HCT116 (cell line): Measurements from ENCODE around the gene ZNF674. TPM values are rescaled to one million over a fixed set of nuclear protein-coding genes. Genes with fewer than 3 reads are reported as not detected.

Experiments
- ATAC-seq: fragments of 200-7000 bp; cut with Tn5 transposase; 2 replicates; pipeline ENCODE4 v1.9.1; 2020; ENCODE audit warnings: mild to moderate bottlenecking, moderate library complexity
- BruUV-seq: library from RNA; stranded (reverse); fragments of 400-500 nt; replicated peaks from 2 replicates; lab custom pipeline; 2021; lab: Mats Ljungman, UMichigan
- CTCF ChIA-PET: fragments of 300-600 bp; sonication (Branson Sonifier 250); formaldehyde crosslinking; loops from one replicate; lab custom pipeline; 2021; ENCODE audit warnings: antibody characterized with exemption; lab: Charles Lee
- POLR2A ChIA-PET: fragments of 300-600, 350-600 bp; sonication (Branson Sonifier 250); formaldehyde crosslinking; loops from one replicate; lab custom pipeline; 2021; ENCODE audit warnings: antibody characterized with exemption; lab: Charles Lee
- RAD21 ChIA-PET, 2 experiments: fragments of 300-600 bp; sonication (Branson Sonifier 250); formaldehyde crosslinking; loops; one replicate each; lab custom pipeline; 2023; ENCODE audit warnings: low total read pairs in 2 of 2; ENCODE audit not compliant: uncharacterized antibody in 2 of 2, unreplicated experiment in 2 of 2, low non-redundant PET in 1 of 2; lab: Charles Lee
- DNase-seq: peaks from one replicate; pipeline ENCODE4 v3.0.0-alpha.2; 2010; ENCODE audit warnings: low read depth, low spot score
- H2AFZ ChIP-seq: fragments of 200-600 bp; shearing (Covaris generic), sonication (generic); 2 replicates; pipeline ENCODE4 v1.6.1; 2017; ENCODE audit warnings: low read depth, mixed run types, mixed read lengths, antibody characterized with exemption, low read length; ENCODE audit not compliant: poor library complexity, severe bottlenecking
- H3K27ac ChIP-seq: 2 replicates; pipeline ENCODE4 v1.5.1; 2012; ENCODE audit warnings: low read depth, low read length
- H3K27me3 ChIP-seq: fragments of 200-600 bp; sonication (generic); 2 replicates; pipeline ENCODE4 v1.6.1; 2016; ENCODE audit warnings: mixed run types, low read length, mixed read lengths; ENCODE audit not compliant: insufficient read depth
- H3K36me3 ChIP-seq, 2 experiments: fragments of 200-500 bp in 1 of 2; fragments of 200-600 bp in 1 of 2; sonication (Bioruptor generic) in 1 of 2; sonication (generic) in 1 of 2; 2 replicates each; pipeline versions ENCODE4 v1.5.1 to v1.6.1; 2014 to 2016; ENCODE audit warnings: low read length in 2 of 2, inconsistent platforms in 1 of 2, mixed read lengths in 1 of 2, mixed run types in 1 of 2; ENCODE audit not compliant: insufficient read depth in 2 of 2, control insufficient read depth in 1 of 2
- H3K4me1 ChIP-seq, 2 experiments: fragments of 200-600 bp in 1 of 2; sonication (generic) in 1 of 2; 2 replicates each; pipeline versions ENCODE4 v1.5.1 to v1.6.1; 2012 to 2017; ENCODE audit warnings: low read length in 2 of 2, inconsistent platforms in 1 of 2, mild to moderate bottlenecking in 1 of 2, mixed read lengths in 1 of 2, mixed run types in 1 of 2, moderate library complexity in 1 of 2; ENCODE audit not compliant: insufficient read depth in 2 of 2, control insufficient read depth in 1 of 2
- H3K4me2 ChIP-seq: fragments of 200-600 bp; sonication (generic); 2 replicates; pipeline ENCODE4 v1.6.1; 2017; ENCODE audit warnings: mixed run types, low read length, mixed read lengths
- H3K4me3 ChIP-seq, 2 experiments: fragments of 200-600 bp in 1 of 2; sonication (generic) in 1 of 2; replicated peaks in 1 of 2; 2 replicates each; pipeline ENCODE4 v1.5.1; 2011 to 2016; ENCODE audit warnings: low read length in 2 of 2, control low read depth in 1 of 2, low read depth in 1 of 2, mild to moderate bottlenecking in 1 of 2, mixed read lengths in 1 of 2, mixed run types in 1 of 2
- H3K79me2 ChIP-seq: fragments of 200-600 bp; sonication (generic); 2 replicates; pipeline ENCODE4 v1.6.1; 2017; ENCODE audit warnings: mild to moderate bottlenecking, mixed run types, low read length, moderate library complexity, mixed read lengths; ENCODE audit not compliant: insufficient read depth
- H3K9ac ChIP-seq: fragments of 200-600 bp; sonication (generic); 2 replicates; pipeline ENCODE4 v1.6.1; 2016; ENCODE audit warnings: low read length, mixed read lengths
- H3K9me2 ChIP-seq: fragments of 200-600 bp; sonication (generic), shearing (Covaris generic); 2 replicates; pipeline ENCODE4 v1.6.1; 2017; ENCODE audit warnings: mixed run types, mild to moderate bottlenecking, moderate library complexity; ENCODE audit not compliant: insufficient read depth
- H3K9me3 ChIP-seq, 2 experiments: fragments of 200-500 bp in 1 of 2; fragments of 200-600 bp in 1 of 2; sonication (Bioruptor generic) in 1 of 2; sonication (generic) in 1 of 2; 2 replicates each; pipeline ENCODE4 v1.6.1; 2014 to 2017; ENCODE audit warnings: low read length in 2 of 2, mixed read lengths in 2 of 2, inconsistent platforms in 1 of 2, low read depth in 1 of 2, mild to moderate bottlenecking in 1 of 2, mixed run types in 1 of 2, moderate library complexity in 1 of 2; ENCODE audit not compliant: control insufficient read depth in 1 of 2, insufficient read depth in 1 of 2
- H4K20me1 ChIP-seq: fragments of 200-600 bp; sonication (generic), shearing (Covaris generic); 2 replicates; pipeline ENCODE4 v1.6.1; 2017; ENCODE audit warnings: mixed run types, mild to moderate bottlenecking, moderate library complexity; ENCODE audit not compliant: insufficient read depth
- ATF3 ChIP-seq: IDR thresholded peaks from 2 replicates; pipeline ENCODE4 v1.6.1; 2012
- CBX3 ChIP-seq: IDR thresholded peaks from 2 replicates; pipeline ENCODE4 v1.6.1; 2012; ENCODE audit warnings: low read depth
- CEBPB ChIP-seq: IDR thresholded peaks from 2 replicates; pipeline ENCODE4 v1.6.1; 2012; ENCODE audit warnings: low read depth
- CTCF ChIP-seq, 3 experiments: fragments of 200-600 bp in 1 of 3; sonication (generic) in 1 of 3; IDR thresholded peaks in 2 of 3; conservative IDR thresholded peaks in 1 of 3; 2 replicates each; pipeline ENCODE4 v1.5.1; 2012 to 2017; ENCODE audit warnings: low read depth in 2 of 3, low read length in 2 of 3, antibody characterized with exemption in 1 of 3, borderline replicate concordance in 1 of 3, control low read depth in 1 of 3, mild to moderate bottlenecking in 1 of 3, mixed read lengths in 1 of 3, mixed run types in 1 of 3, moderate library complexity in 1 of 3; ENCODE audit not compliant: insufficient read depth in 1 of 3
- EZH2 ChIP-seq: fragments of 200-600 bp; sonication (generic); IDR thresholded peaks from 2 replicates; pipeline ENCODE4 v1.6.1; 2017; ENCODE audit warnings: antibody characterized with exemption, mixed run types
- JUND ChIP-seq: IDR thresholded peaks from 2 replicates; pipeline ENCODE4 v1.6.1; 2012
- MAX ChIP-seq: IDR thresholded peaks from 2 replicates; pipeline ENCODE4 v1.6.1; 2012
- POLR2A ChIP-seq: IDR thresholded peaks from 2 replicates; pipeline ENCODE4 v1.7.0; 2011; ENCODE audit warnings: borderline replicate concordance; ENCODE audit not compliant: insufficient read depth, insufficient read length; ENCODE audit errors: extremely low read depth
- POLR2AphosphoS5 ChIP-seq: IDR thresholded peaks from 2 replicates; pipeline ENCODE4 v1.6.1; 2011; ENCODE audit warnings: mild to moderate bottlenecking, low read depth, low read length, moderate library complexity
- REST ChIP-seq: IDR thresholded peaks from 2 replicates; pipeline ENCODE4 v1.6.1; 2012; ENCODE audit warnings: low read depth
- SP1 ChIP-seq: IDR thresholded peaks from 2 replicates; pipeline ENCODE4 v1.6.1; 2012; ENCODE audit warnings: low read depth
- SRF ChIP-seq: IDR thresholded peaks from 2 replicates; pipeline ENCODE4 v1.6.1; 2012; ENCODE audit warnings: low read depth
- TCF7L2 ChIP-seq: IDR thresholded peaks from 2 replicates; pipeline ENCODE4 v1.7.0; 2011; ENCODE audit warnings: borderline replicate concordance, inconsistent platforms; ENCODE audit not compliant: insufficient read depth, insufficient read length; ENCODE audit errors: extremely low read depth
- YY1 ChIP-seq: IDR thresholded peaks from 2 replicates; pipeline ENCODE4 v1.6.1; 2011; ENCODE audit warnings: low read length, low read depth, moderate library complexity, mild to moderate bottlenecking; ENCODE audit not compliant: insufficient replicate concordance; ENCODE audit errors: extremely low read depth
- ZBTB33 ChIP-seq: IDR thresholded peaks from 2 replicates; pipeline ENCODE4 v1.6.1; 2011; ENCODE audit warnings: mild to moderate bottlenecking, low read length, moderate library complexity; ENCODE audit not compliant: insufficient replicate concordance; ENCODE audit errors: extremely low read depth
- ZFX ChIP-seq: fragments of 450-650 bp; IDR thresholded peaks from 2 replicates; pipeline ENCODE4 v1.6.1; 2017
- ZNF274 ChIP-seq: fragments of 200-500 bp; sonication (Bioruptor generic); IDR thresholded peaks from 2 replicates; pipeline ENCODE4 v1.6.1; 2014; ENCODE audit warnings: mild to moderate bottlenecking, low read depth, low read length, inconsistent platforms
- intact Hi-C: fragments of 100-400 bp; cut with micrococcal nuclease; formaldehyde crosslinking; loops from 2 replicates; pipeline ENCODE4 v1.10.0; 2022
- total RNA-seq: library from RNA; stranded (reverse); gene quantifications from one replicate; pipeline ENCODE4 v1.2.1, GENCODE V29; 2021; ENCODE audit not compliant: unreplicated experiment

Gene ZNF674
- total RNA-seq, 1 experiment from 2014 or later, result 5.2 TPM

- ATAC-seq (peak; percentile 42), DNase-seq (no peak)
- RAD21 ChIA-PET, result no interaction called here
- Histone ChIP-seq H3K9ac (peak overlapping the region; percentile 48), H3K9me2 (no peaks in the 10 kb centered on the region), H3K4me3 (peak overlapping the region; percentile 19 to 49), H2AFZ (no peak overlapping the region), H3K4me1 (peaks cover 58 to 77% of the 10 kb centered on the region in 2 experiments), H4K20me1 (no peaks in the 10 kb centered on the region), H3K79me2 (peaks cover 39% of the 10 kb centered on the region), H3K9me3 (no peaks in the 10 kb centered on the region), H3K27me3 (no peaks in the 10 kb centered on the region), H3K4me2 (peak overlapping the region; percentile 82), H3K27ac (peak overlapping the region; percentile 82), H3K36me3 (no peaks in the 10 kb centered on the region)
- TF ChIP-seq CEBPB (no peak), POLR2AphosphoS5 (no peak), ZNF274 (no peak), ZFX (no peak), ATF3 (no peak), CTCF (IDR thresholded peaks at IDR 0.05 in 2 of 3, conservative IDR thresholded peaks at IDR 0.05 in 1 of 3; ENCODE audit: borderline replicate concordance in 1 of 3, insufficient read depth in 1 of 3, low read depth in 2 of 3, low read length in 2 of 3) (no peak), MAX (no peak), REST (no peak), ZBTB33 (no peak), EZH2 (no peak), SP1 (0 out of 2 replicates have a peak, but pooled peaks have one; percentile 24), JUND (no peak), CBX3 (peak; percentile 30; the same call in 1 of the 2 replicates), SRF (no peak), TCF7L2 (no peak), POLR2A (no peak), YY1 (no peak)
- BruUV-seq, result no TSS peak
- intact Hi-C loops, result no loop called here
- POLR2A ChIA-PET, result no interaction called here
- CTCF ChIA-PET, result interaction anchor here (0.8 kb wide), 1 partner anchor 65 kb away, joined by 3 read pairs; no protein-coding TSS in a partner anchor
These were observed 43.0 kb upstream of the ZNF674 start for GRCh38 chrX:46588263-46588662.
